ENCODE measurements around the gene ZMAT5.

DNA sequence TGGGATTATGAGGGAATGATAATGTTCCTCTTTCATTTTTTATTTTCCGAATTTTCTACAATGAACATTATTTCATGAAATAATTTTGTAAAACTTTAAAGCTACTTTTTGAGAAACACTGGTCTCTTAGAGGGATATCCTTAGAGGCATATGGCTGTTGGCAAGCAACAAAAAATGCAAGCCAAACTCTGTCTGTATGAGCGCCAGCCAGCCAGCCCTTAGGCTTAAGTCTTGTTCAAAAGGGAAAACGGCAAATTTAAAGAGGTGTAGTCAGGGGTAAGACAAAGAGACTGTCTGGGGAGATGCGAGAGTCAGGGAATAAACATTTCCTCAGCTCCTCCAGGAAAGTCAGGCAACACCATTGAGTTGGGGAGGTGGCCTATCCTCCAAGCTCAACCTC is 48.8 kb upstream of the ZMAT5 start:
- TF ChIP-seq, protein P1, sequence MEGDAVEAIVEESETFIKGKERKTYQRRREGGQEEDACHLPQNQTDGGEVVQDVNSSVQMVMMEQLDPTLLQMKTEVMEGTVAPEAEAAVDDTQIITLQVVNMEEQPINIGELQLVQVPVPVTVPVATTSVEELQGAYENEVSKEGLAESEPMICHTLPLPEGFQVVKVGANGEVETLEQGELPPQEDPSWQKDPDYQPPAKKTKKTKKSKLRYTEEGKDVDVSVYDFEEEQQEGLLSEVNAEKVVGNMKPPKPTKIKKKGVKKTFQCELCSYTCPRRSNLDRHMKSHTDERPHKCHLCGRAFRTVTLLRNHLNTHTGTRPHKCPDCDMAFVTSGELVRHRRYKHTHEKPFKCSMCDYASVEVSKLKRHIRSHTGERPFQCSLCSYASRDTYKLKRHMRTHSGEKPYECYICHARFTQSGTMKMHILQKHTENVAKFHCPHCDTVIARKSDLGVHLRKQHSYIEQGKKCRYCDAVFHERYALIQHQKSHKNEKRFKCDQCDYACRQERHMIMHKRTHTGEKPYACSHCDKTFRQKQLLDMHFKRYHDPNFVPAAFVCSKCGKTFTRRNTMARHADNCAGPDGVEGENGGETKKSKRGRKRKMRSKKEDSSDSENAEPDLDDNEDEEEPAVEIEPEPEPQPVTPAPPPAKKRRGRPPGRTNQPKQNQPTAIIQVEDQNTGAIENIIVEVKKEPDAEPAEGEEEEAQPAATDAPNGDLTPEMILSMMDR (conservative IDR thresholded peaks at IDR 0.05 in 1 of 2, IDR thresholded peaks at IDR 0.05 in 1 of 2; ENCODE audit: extremely low read depth in 1 of 2, insufficient read depth in 1 of 2, low read depth in 1 of 2, low read length in 2 of 2): no peak
- TF ChIP-seq EZH2 (IDR thresholded peaks at IDR 0.05; ENCODE audit: borderline replicate concordance, low read length): no peak
